22Rv1 (cell line): ENCODE measurements around the gene YJU2.
A peak's percentile ranks its signal among the peaks of the same experiment; 100 is the strongest.

ENCODE experiments used
- H3K27ac ChIP-seq: fragments of 450-650 bp; 2 replicates; pipeline ENCODE4 v1.5.1; 2017
- CTCF ChIP-seq: fragments of 450-650 bp; IDR thresholded peaks from 2 replicates; pipeline ENCODE4 v1.5.1; 2017; ENCODE audit warnings: mild to moderate bottlenecking
- ZFX ChIP-seq: fragments of 450-650 bp; IDR thresholded peaks from 2 replicates; pipeline ENCODE4 v1.6.1; 2017; ENCODE audit warnings: antibody characterized with exemption, borderline replicate concordance

Gene YJU2

GRCh38 chr19:4304538-4305256, 57.8 kb downstream of the YJU2 start, which contains the start of gene FSD1:
FSD1 (plus strand) TSS chr19:4304598; CDS start chr19:4304747, 149 bp downstream.
- no peak for TF ChIP-seq CTCF
- no peak for TF ChIP-seq ZFX
- no peak within 1 kb of the TSS for H3K27ac ChIP-seq

GRCh38 chr19:4305257-4305612, 58.4 kb downstream of the YJU2 start:
- no peak overlapping the region for H3K27ac ChIP-seq
- no peak for TF ChIP-seq CTCF

GRCh38 chr19:4305659-4306058, 58.8 kb downstream of the YJU2 start:
- no peak overlapping the region for H3K27ac ChIP-seq
- TF ChIP-seq CTCF (no peak), ZFX (no peak)

GRCh38 chr19:4310247-4311121, 63.6 kb downstream of the YJU2 start:
- TF ChIP-seq ZFX (no peak), CTCF (no peak)
- H3K27ac ChIP-seq = peak overlapping the region; percentile 34; the same call in 1 of the 2 replicates

- H3K27ac ChIP-seq = no peak overlapping the region
- TF ChIP-seq CTCF (no peak), ZFX (no peak)
These were observed 67.1 kb downstream of the YJU2 start for GRCh38 chr19:4313847-4314490.

- no peak for TF ChIP-seq CTCF
- no peak for TF ChIP-seq ZFX
- no peak overlapping the region for H3K27ac ChIP-seq
These were observed 70.1 kb downstream of the YJU2 start for GRCh38 chr19:4316956-4317355.
